WTC11 (cell line): ENCODE measurements around the gene ASB14. TPM values are rescaled to one million over a fixed set of nuclear protein-coding genes. Genes with fewer than 3 reads are reported as not detected.

Source experiments
- ATAC-seq: fragments of 200-7000 bp; cut with Tn5 transposase; 2 replicates; pipeline ENCODE4 v1.10.0; 2021; ENCODE audit warnings: mild to moderate bottlenecking, moderate library complexity
- CTCF ChIA-PET: fragments of 300-600 bp; sonication (Branson Sonifier 250); formaldehyde crosslinking; loops from one replicate; lab custom pipeline; 2021; ENCODE audit warnings: antibody characterized with exemption; lab: Charles Lee
- POLR2A ChIA-PET: fragments of 350-600 bp; sonication (Branson Sonifier 250); formaldehyde crosslinking; loops from one replicate; lab custom pipeline; 2021; ENCODE audit warnings: antibody characterized with exemption; lab: Charles Lee
- DNase-seq: peaks from one replicate; pipeline ENCODE4 v3.0.0; 2021; ENCODE audit warnings: low spot score
- H3K27ac Mint-ChIP-seq: 2 replicates; pipeline ENCODE4 v1.8.0; 2021; ENCODE audit warnings: mixed read lengths
- H3K27me3 Mint-ChIP-seq: 2 replicates; pipeline ENCODE4 v1.8.0; 2021; ENCODE audit warnings: low read depth, mild to moderate bottlenecking, moderate library complexity, mixed read lengths
- H3K36me3 Mint-ChIP-seq: 2 replicates; pipeline ENCODE4 v1.8.0; 2021; ENCODE audit warnings: mixed read lengths
- H3K4me1 Mint-ChIP-seq: 2 replicates; pipeline ENCODE4 v1.8.0; 2022; ENCODE audit warnings: mixed read lengths
- H3K4me3 Mint-ChIP-seq: 2 replicates; pipeline ENCODE4 v1.8.0; 2021; ENCODE audit warnings: mild to moderate bottlenecking, moderate library complexity, mixed read lengths
- H3K9me3 Mint-ChIP-seq: 2 replicates; pipeline ENCODE4 v1.8.0; 2021; ENCODE audit warnings: mixed read lengths
- AFF4 ChIP-seq: sonication (generic); formaldehyde crosslinking; IDR thresholded peaks from 2 replicates; pipeline ENCODE4 v1.8.1; 2023; ENCODE audit warnings: mild to moderate bottlenecking, missing genetic modification reagents, borderline replicate concordance
- ATF3 ChIP-seq: sonication (generic); formaldehyde crosslinking; conservative IDR thresholded peaks from 2 replicates; pipeline ENCODE4 v1.8.1; 2022; ENCODE audit warnings: mild to moderate bottlenecking, missing genetic modification reagents
- CDX4 ChIP-seq: fragments of 250-450 bp; sonication (Bioruptor Pico); IDR thresholded peaks from 2 replicates; pipeline ENCODE4 v1.9.0; 2021; ENCODE audit warnings: moderate library complexity, mild to moderate bottlenecking, inconsistent platforms, borderline replicate concordance
- CTCF ChIP-seq: fragments of 200-600 bp; IDR thresholded peaks from 2 replicates; pipeline ENCODE4 v1.8.0; 2022; ENCODE audit warnings: antibody characterized with exemption
- E2F4 ChIP-seq: sonication (generic); formaldehyde crosslinking; IDR thresholded peaks from 2 replicates; pipeline ENCODE4 v1.8.1; 2022; ENCODE audit warnings: low read depth, mild to moderate bottlenecking, moderate library complexity, missing genetic modification reagents, borderline replicate concordance
- ELF4 ChIP-seq: sonication (generic); formaldehyde crosslinking; IDR thresholded peaks from 2 replicates; pipeline ENCODE4 v1.8.1; 2022; ENCODE audit warnings: low read depth, mild to moderate bottlenecking, moderate library complexity, missing genetic modification reagents
- ESRRA ChIP-seq: sonication (generic); formaldehyde crosslinking; IDR thresholded peaks from 2 replicates; pipeline ENCODE4 v1.8.1; 2022; ENCODE audit warnings: mild to moderate bottlenecking, missing genetic modification reagents, borderline replicate concordance
- IRF1 ChIP-seq: sonication (generic); formaldehyde crosslinking; IDR thresholded peaks from 2 replicates; pipeline ENCODE4 v1.8.0; 2023; ENCODE audit warnings: missing genetic modification reagents
- MLX ChIP-seq: sonication (generic); formaldehyde crosslinking; IDR thresholded peaks from 2 replicates; pipeline ENCODE4 v1.8.1; 2023; ENCODE audit warnings: mild to moderate bottlenecking, missing genetic modification reagents, moderate library complexity
- NR3C1 ChIP-seq: sonication (generic); formaldehyde crosslinking; conservative IDR thresholded peaks from 2 replicates; pipeline ENCODE4 v1.8.1; 2023; ENCODE audit warnings: low read depth, mild to moderate bottlenecking, missing genetic modification reagents
- SOX15 ChIP-seq: fragments of 250-450 bp; sonication (Bioruptor Pico); IDR thresholded peaks from 2 replicates; pipeline ENCODE4 v1.9.0; 2021; ENCODE audit warnings: mild to moderate bottlenecking
- SP1 ChIP-seq: sonication (generic); formaldehyde crosslinking; conservative IDR thresholded peaks from 2 replicates; pipeline ENCODE4 v1.8.1; 2022; ENCODE audit warnings: missing genetic modification reagents
- TCF7 ChIP-seq: sonication (generic); formaldehyde crosslinking; IDR thresholded peaks from 2 replicates; pipeline ENCODE4 v1.8.0; 2022; ENCODE audit warnings: mild to moderate bottlenecking, low read depth, missing genetic modification reagents, moderate library complexity
- TEAD1 ChIP-seq: sonication (generic); formaldehyde crosslinking; IDR thresholded peaks from 2 replicates; pipeline ENCODE4 v1.8.0; 2022; ENCODE audit warnings: mild to moderate bottlenecking, missing genetic modification reagents
- TP53 ChIP-seq: sonication (generic); formaldehyde crosslinking; IDR thresholded peaks from 2 replicates; pipeline ENCODE4 v1.8.1; 2023; ENCODE audit warnings: mild to moderate bottlenecking, missing genetic modification reagents
- USF2 ChIP-seq: sonication (generic); formaldehyde crosslinking; IDR thresholded peaks from 2 replicates; pipeline ENCODE4 v1.8.1; 2023; ENCODE audit warnings: mild to moderate bottlenecking, missing genetic modification reagents, moderate library complexity
- ZBTB43 ChIP-seq: sonication (generic); formaldehyde crosslinking; IDR thresholded peaks from 2 replicates; pipeline ENCODE4 v1.8.1; 2023; ENCODE audit warnings: mild to moderate bottlenecking, missing genetic modification reagents
- ZNF121 ChIP-seq: sonication (generic); formaldehyde crosslinking; IDR thresholded peaks from 2 replicates; pipeline ENCODE4 v1.8.0; 2023; ENCODE audit warnings: missing genetic modification reagents
- ZNF138 ChIP-seq: sonication (generic); formaldehyde crosslinking; conservative IDR thresholded peaks from 2 replicates; pipeline ENCODE4 v1.8.1; 2022; ENCODE audit warnings: mild to moderate bottlenecking, moderate library complexity, missing genetic modification reagents
- ZNF219 ChIP-seq: sonication (generic); formaldehyde crosslinking; IDR thresholded peaks from 2 replicates; pipeline ENCODE4 v1.8.0; 2023; ENCODE audit warnings: missing genetic modification reagents, mild to moderate bottlenecking, borderline replicate concordance
- ZNF232 ChIP-seq: sonication (generic); formaldehyde crosslinking; IDR thresholded peaks from 2 replicates; pipeline ENCODE4 v1.8.0; 2022; ENCODE audit warnings: mild to moderate bottlenecking, missing genetic modification reagents
- ZNF317 ChIP-seq: sonication (generic); formaldehyde crosslinking; IDR thresholded peaks from 2 replicates; pipeline ENCODE4 v1.8.1; 2023; ENCODE audit warnings: low read depth, mild to moderate bottlenecking, moderate library complexity, missing genetic modification reagents, borderline replicate concordance
- total RNA-seq: library from RNA; stranded (reverse); gene quantifications from 3 replicates; pipeline ENCODE4 v1.2.3, GENCODE V29; 2021

The ASB14 gene
- total RNA-seq, 1 experiment from 2014 or later = not detected

- DNase-seq (no peak), ATAC-seq (no peak)
- CTCF ChIA-PET = no interaction called here
- no peaks in the 10 kb centered on the region for H3K27me3 Mint-ChIP-seq
- H3K9me3 Mint-ChIP-seq = peaks cover 16% of the 10 kb centered on the region
- H3K36me3 Mint-ChIP-seq = peaks cover 18% of the 10 kb centered on the region
- H3K27ac Mint-ChIP-seq = no peak overlapping the region
- POLR2A ChIA-PET = no interaction called here
- no peak overlapping the region for H3K4me3 Mint-ChIP-seq
- H3K4me1 Mint-ChIP-seq = no peaks in the 10 kb centered on the region
- no peak for TF ChIP-seq ELF4 (CRISPR knock-in tag)
- no peak for TF ChIP-seq SP1 (CRISPR knock-in tag)
- no peak for TF ChIP-seq ATF3 (CRISPR knock-in tag)
- no peak for TF ChIP-seq ZNF219
- no peak for TF ChIP-seq ZNF317 (CRISPR knock-in tag)
- TF ChIP-seq TCF7 = no peak
- no peak for TF ChIP-seq CTCF
- TF ChIP-seq IRF1 (CRISPR knock-in tag) = no peak
- TF ChIP-seq E2F4 (CRISPR knock-in tag) = no peak
- no peak for TF ChIP-seq NR3C1 (CRISPR knock-in tag)
- no peak for TF ChIP-seq MLX (CRISPR knock-in tag)
- TF ChIP-seq ZNF232 (CRISPR knock-in tag) = no peak
- TF ChIP-seq ESRRA (CRISPR knock-in tag) = no peak
- no peak for TF ChIP-seq ZNF121
- no peak for TF ChIP-seq TEAD1 (CRISPR knock-in tag)
- no peak for TF ChIP-seq TP53 (CRISPR knock-in tag)
- TF ChIP-seq ZBTB43 (CRISPR knock-in tag) = no peak
- TF ChIP-seq USF2 (CRISPR knock-in tag) = no peak
- TF ChIP-seq CDX4 (CRISPR knock-in tag) = no peak
- TF ChIP-seq, all 79 proteins: peak for 0
Measured at GRCh38 chr3:57278237-57278636, 14.2 kb downstream of the ASB14 start.

- Mint-ChIP-seq H3K9me3 (peaks cover 13% of the 10 kb centered on the region), H3K36me3 (peaks cover 24% of the 10 kb centered on the region), H3K27me3 (no peaks in the 10 kb centered on the region), H3K4me3 (no peak overlapping the region), H3K27ac (no peak overlapping the region), H3K4me1 (no peaks in the 10 kb centered on the region)
- DNase-seq (no peak), ATAC-seq (no peak)
- ChIA-PET CTCF (no interaction called here), POLR2A (no interaction called here)
- TF ChIP-seq ZNF138 (CRISPR knock-in tag) (no peak), AFF4 (CRISPR knock-in tag) (no peak), MLX (CRISPR knock-in tag) (no peak), SOX15 (CRISPR knock-in tag) (no peak)
Measured at GRCh38 chr3:57275393-57275792, 17.1 kb downstream of the ASB14 start.
